Natural killer cell (primary cell): ENCODE results near the gene BEND7. TPM values are rescaled to one million over a fixed set of nuclear protein-coding genes. Genes with fewer than 3 reads are reported as not detected.

Source experiments
- ATAC-seq, 3 donors: fragments of 150-1000 bp in 2 of 3; fragments of 200-7000 bp in 1 of 3; cut with Tn5 transposase; 1 replicate in 1 of 3; 2 replicates in 2 of 3; pipeline ENCODE4 v1.10.0; 2021; ENCODE audit warnings: mild to moderate bottlenecking in 2 of 3, moderate library complexity in 2 of 3
- DNase-seq, 2 donors: peaks; one replicate each; pipeline versions ENCODE4 v3.0.0 to v3.0.0-alpha.2; 2013 to 2021; ENCODE audit warnings: mixed read lengths in 1 of 2
- H3K27ac ChIP-seq: one replicate; pipeline ENCODE4 v1.5.1; 2013; ENCODE audit warnings: mild to moderate bottlenecking, low read length
- H3K27me3 ChIP-seq: one replicate; pipeline ENCODE4 v1.6.1; 2013; ENCODE audit warnings: low read length; ENCODE audit not compliant: control insufficient read depth, insufficient read depth
- H3K36me3 ChIP-seq: one replicate; pipeline ENCODE4 v1.6.1; 2013; ENCODE audit warnings: low read length; ENCODE audit not compliant: control insufficient read depth, insufficient read depth
- H3K4me1 ChIP-seq: one replicate; pipeline ENCODE4 v1.6.1; 2013; ENCODE audit warnings: low read length; ENCODE audit not compliant: control insufficient read depth, insufficient read depth
- H3K4me3 ChIP-seq: one replicate; pipeline ENCODE4 v1.5.1; 2013; ENCODE audit warnings: low read length
- H3K9me3 ChIP-seq: one replicate; pipeline ENCODE4 v1.6.1; 2013; ENCODE audit warnings: low read length; ENCODE audit not compliant: control insufficient read depth, insufficient read depth
- H3K27ac Mint-ChIP-seq, 2 donors: one replicate each; pipeline ENCODE4 v1.8.0; 2022; ENCODE audit warnings: mild to moderate bottlenecking in 2 of 2, mixed read lengths in 2 of 2, moderate library complexity in 1 of 2
- H3K27me3 Mint-ChIP-seq, 2 donors: one replicate each; pipeline ENCODE4 v1.8.0; 2022; ENCODE audit warnings: low read depth in 2 of 2, mixed read lengths in 2 of 2
- H3K36me3 Mint-ChIP-seq: one replicate; pipeline ENCODE4 v1.8.0; 2022; ENCODE audit warnings: mixed read lengths
- H3K4me1 Mint-ChIP-seq, 2 donors: one replicate each; pipeline ENCODE4 v1.8.0; 2022; ENCODE audit warnings: mixed read lengths in 2 of 2
- H3K4me3 Mint-ChIP-seq: one replicate; pipeline ENCODE4 v1.8.0; 2022; ENCODE audit warnings: mild to moderate bottlenecking, moderate library complexity, mixed read lengths
- H3K9me3 Mint-ChIP-seq, 2 donors: one replicate each; pipeline ENCODE4 v1.8.0; 2022; ENCODE audit warnings: mixed read lengths in 2 of 2
- CTCF ChIP-seq: fragments of 200-600 bp; IDR thresholded peaks from one replicate; pipeline ENCODE4 v1.8.0; 2022; ENCODE audit warnings: antibody characterized with exemption
- WGBS: methylation state at CpG from one replicate; pipeline ENCODE4 v1.1.7; 2013; ENCODE audit warnings: missing lambda C conversion rate; ENCODE audit not compliant: insufficient coverage; 5-methylcytosine and 5-hydroxymethylcytosine counted together
- intact Hi-C: fragments of 100-400 bp; cut with micrococcal nuclease; formaldehyde crosslinking; loops from one replicate; pipeline ENCODE4 v1.14.2; 2022
- total RNA-seq, 4 donors: library from RNA; stranded (reverse); fragments of 120-200 nt in 1 of 4; gene quantifications; one replicate each; pipeline versions ENCODE4 v1.2.3 to v1.2.4, GENCODE V29; 2013 to 2022

The BEND7 gene
- total RNA-seq, 3 donors from 2014 or later (not counting 1 experiment from before 2014, with no cell fraction given): 0.38 TPM; not detected in 2

- ATAC-seq (no peak), DNase-seq (no peak)
- no peaks in the 10 kb centered on the region for H3K4me1 Mint-ChIP-seq
- intact Hi-C loops: no loop called here
- no peak overlapping the region for H3K4me3 Mint-ChIP-seq
- TF ChIP-seq CTCF: no peak
- Histone ChIP-seq H3K36me3 (no peaks in the 10 kb centered on the region), H3K27ac (no peak overlapping the region), H3K4me3 (no peak overlapping the region), H3K4me1 (no peaks in the 10 kb centered on the region), H3K9me3 (no peaks in the 10 kb centered on the region), H3K27me3 (no peaks in the 10 kb centered on the region)
- no peak overlapping the region for H3K27ac Mint-ChIP-seq
- no peaks in the 10 kb centered on the region for H3K36me3 Mint-ChIP-seq
- 96% methylated on average over 3 of the region's 5 CpGs for WGBS
- no peaks in the 10 kb centered on the region for H3K9me3 Mint-ChIP-seq
- peaks cover 25 to 53% of the 10 kb centered on the region in 2 donors for H3K27me3 Mint-ChIP-seq
Observed at GRCh38 chr10:13515467-13515866, 13.3 kb downstream of the BEND7 start.

DNA sequence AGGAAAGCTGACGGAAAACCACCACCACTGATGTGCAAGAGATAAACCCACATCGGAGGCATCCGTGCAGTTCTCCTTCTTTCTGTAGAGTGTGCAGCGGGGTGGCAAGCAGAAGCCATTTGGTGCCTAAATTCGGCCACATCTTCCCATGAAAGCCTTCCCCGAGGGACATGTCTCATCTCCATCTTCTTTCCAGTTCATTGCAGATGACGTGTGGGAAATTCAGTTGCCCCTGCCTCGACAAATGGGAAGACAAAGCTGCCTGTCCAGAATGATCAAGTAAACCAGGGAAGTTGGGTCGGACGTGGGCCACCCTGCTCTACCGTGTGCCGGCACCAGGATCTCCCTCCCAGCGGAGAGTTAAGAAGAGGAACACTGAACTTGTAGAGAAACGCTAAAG, 14.5 kb downstream of the BEND7 start:
- Histone ChIP-seq H3K27ac (no peak overlapping the region), H3K9me3 (no peaks in the 10 kb centered on the region), H3K4me3 (no peak overlapping the region), H3K27me3 (no peaks in the 10 kb centered on the region), H3K4me1 (no peaks in the 10 kb centered on the region), H3K36me3 (no peaks in the 10 kb centered on the region)
- Mint-ChIP-seq H3K36me3 (no peaks in the 10 kb centered on the region), H3K4me1 (no peaks in the 10 kb centered on the region), H3K4me3 (no peak overlapping the region), H3K27me3 (peaks cover 25 to 46% of the 10 kb centered on the region in 2 donors), H3K9me3 (no peaks in the 10 kb centered on the region), H3K27ac (no peak overlapping the region)
- no peak for DNase-seq
- WGBS: 92% methylated on average over 14 of the region's 14 CpGs
- no peak for ATAC-seq
- TF ChIP-seq CTCF: no peak
- intact Hi-C loops: no loop called here

DNA sequence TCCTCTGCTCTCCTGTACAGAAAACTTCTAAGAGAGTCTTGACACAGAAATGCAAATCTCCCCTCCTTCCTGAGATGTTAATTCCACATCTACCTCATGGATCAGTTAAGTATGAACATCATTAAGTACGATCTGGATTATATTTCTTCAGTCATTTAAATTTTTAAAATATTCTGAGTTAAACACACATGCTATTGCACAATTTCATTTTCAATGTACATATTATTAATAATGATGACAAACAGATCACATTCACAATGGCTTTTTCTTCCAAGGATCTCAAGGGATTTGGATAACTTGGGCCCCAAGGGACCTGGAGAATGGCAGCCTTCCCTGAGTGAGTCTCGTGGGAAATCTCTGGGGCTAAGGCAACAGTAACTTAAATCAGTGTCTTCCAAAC, 16.2 kb downstream of the BEND7 start:
- H3K27me3 ChIP-seq: no peaks in the 10 kb centered on the region
- Mint-ChIP-seq H3K36me3 (no peaks in the 10 kb centered on the region), H3K4me3 (no peak overlapping the region), H3K27me3 (peaks cover 24 to 48% of the 10 kb centered on the region in 2 donors), H3K4me1 (no peaks in the 10 kb centered on the region), H3K27ac (no peak overlapping the region), H3K9me3 (no peaks in the 10 kb centered on the region)
- H3K4me1 ChIP-seq: no peaks in the 10 kb centered on the region
- intact Hi-C loops: no loop called here
- ATAC-seq (no peak), DNase-seq (no peak)
- no peak overlapping the region for H3K27ac ChIP-seq
- TF ChIP-seq CTCF: no peak
- H3K4me3 ChIP-seq: no peak overlapping the region
- no peaks in the 10 kb centered on the region for H3K9me3 ChIP-seq
- WGBS: 79% methylated on average over 1 of the region's 2 CpGs
- no peaks in the 10 kb centered on the region for H3K36me3 ChIP-seq

GRCh38 chr10:13511409-13511808, 17.4 kb downstream of the BEND7 start:
- H3K4me1 ChIP-seq: no peaks in the 10 kb centered on the region
- H3K36me3 ChIP-seq: no peaks in the 10 kb centered on the region
- H3K27ac ChIP-seq: no peak overlapping the region
- DNase-seq: no peak
- H3K36me3 Mint-ChIP-seq: no peaks in the 10 kb centered on the region
- no peak overlapping the region for H3K4me3 Mint-ChIP-seq
- no peaks in the 10 kb centered on the region for H3K9me3 Mint-ChIP-seq
- ATAC-seq: no peak
- H3K9me3 ChIP-seq: no peaks in the 10 kb centered on the region
- no peak for TF ChIP-seq CTCF
- intact Hi-C loops: no loop called here
- H3K4me1 Mint-ChIP-seq: no peaks in the 10 kb centered on the region
- WGBS: 90% methylated on average over 4 of the region's 5 CpGs
- H3K27me3 Mint-ChIP-seq: peaks cover 25 to 55% of the 10 kb centered on the region in 2 donors
- H3K4me3 ChIP-seq: no peak overlapping the region
- no peaks in the 10 kb centered on the region for H3K27me3 ChIP-seq
- no peak overlapping the region for H3K27ac Mint-ChIP-seq
